Panc1 (cell line): ENCODE results near the gene PLGRKT. TPM values are rescaled to one million over a fixed set of nuclear protein-coding genes. Genes with fewer than 3 reads are reported as not detected.

Experiments
- ATAC-seq: fragments of 200-7000 bp; cut with Tn5 transposase; 2 replicates; pipeline ENCODE4 v1.9.1; 2020; ENCODE audit warnings: mild to moderate bottlenecking, moderate library complexity
- BruUV-seq: library from RNA; stranded (reverse); fragments of 400-500 nt; replicated peaks from 2 replicates; lab custom pipeline; 2021; lab: Mats Ljungman, UMichigan
- CTCF ChIA-PET: fragments of 300-600 bp; sonication (Branson Sonifier 250); formaldehyde crosslinking; loops from one replicate; lab custom pipeline; 2022; ENCODE audit warnings: antibody characterized with exemption; lab: Charles Lee
- POLR2A ChIA-PET: fragments of 300-600 bp; sonication (Branson Sonifier 250); formaldehyde crosslinking; loops from one replicate; lab custom pipeline; 2022; ENCODE audit warnings: antibody characterized with exemption; lab: Charles Lee
- DNase-seq: peaks from one replicate; pipeline ENCODE4 v3.0.0-alpha.2; 2010; ENCODE audit warnings: low read depth, low spot score
- H3K27ac ChIP-seq: 2 replicates; pipeline ENCODE4 v1.5.1; 2011; ENCODE audit warnings: mild to moderate bottlenecking, low read length, inconsistent platforms
- H3K27me3 ChIP-seq: fragments of 200-500 bp; sonication (Bioruptor generic); 2 replicates; pipeline ENCODE4 v1.6.0; 2014; ENCODE audit warnings: low read length, inconsistent platforms; ENCODE audit not compliant: control insufficient read depth, insufficient read depth
- H3K36me3 ChIP-seq: fragments of 200-500 bp; sonication (Bioruptor generic); 2 replicates; pipeline ENCODE4 v1.5.1; 2014; ENCODE audit warnings: inconsistent platforms, mild to moderate bottlenecking, low read length, moderate library complexity; ENCODE audit not compliant: control insufficient read depth, insufficient read depth
- H3K4me1 ChIP-seq: 2 replicates; pipeline ENCODE4 v1.5.1; 2011; ENCODE audit warnings: inconsistent platforms, mild to moderate bottlenecking, low read length, moderate library complexity; ENCODE audit not compliant: control insufficient read depth, insufficient read depth
- H3K4me3 ChIP-seq, 2 experiments: 2 replicates each; pipeline ENCODE4 v1.5.1; 2011 to 2012; ENCODE audit warnings: low read depth in 2 of 2, low read length in 2 of 2, mild to moderate bottlenecking in 2 of 2, inconsistent platforms in 1 of 2, moderate library complexity in 1 of 2
- H3K9me3 ChIP-seq: fragments of 200-500 bp; sonication (Bioruptor generic); 2 replicates; pipeline ENCODE4 v1.5.1; 2014; ENCODE audit warnings: low read depth, mild to moderate bottlenecking, inconsistent platforms, low read length, moderate library complexity; ENCODE audit not compliant: control insufficient read depth, insufficient read depth
- CTCF ChIP-seq: fragments of 450-650 bp; IDR thresholded peaks from 2 replicates; pipeline ENCODE4 v1.5.1; 2017; ENCODE audit warnings: mild to moderate bottlenecking
- POLR2AphosphoS5 ChIP-seq: IDR thresholded peaks from 2 replicates; pipeline ENCODE4 v1.6.1; 2012; ENCODE audit warnings: mild to moderate bottlenecking, low read depth, low read length, moderate library complexity
- REST ChIP-seq, 2 experiments: IDR thresholded peaks; 2 replicates each; pipeline ENCODE4 v1.6.1; 2011 to 2012; ENCODE audit warnings: low read depth in 2 of 2, control low read depth in 1 of 2, low read length in 1 of 2, mild to moderate bottlenecking in 1 of 2, moderate library complexity in 1 of 2; ENCODE audit not compliant: insufficient read depth in 1 of 2
- SIN3A ChIP-seq: IDR thresholded peaks from 2 replicates; pipeline ENCODE4 v1.6.1; 2012; ENCODE audit warnings: low read depth, mild to moderate bottlenecking, low read length, moderate library complexity, borderline replicate concordance; ENCODE audit not compliant: insufficient read depth
- TCF7L2 ChIP-seq: IDR thresholded peaks from 2 replicates; pipeline ENCODE4 v1.6.1; 2011; ENCODE audit warnings: mild to moderate bottlenecking, low read depth, low read length, inconsistent platforms
- in situ Hi-C: cut with HindIII; loops from 2 replicates; pipeline ENCODE4 v1.10.0; 2016; ENCODE audit warnings: low sequenced_read_pairs, low pct_unique_long_range_greater_than_20kb
- intact Hi-C: fragments of 100-400 bp; cut with micrococcal nuclease; formaldehyde crosslinking; loops from one replicate; pipeline ENCODE4 v1.10.0; 2022; ENCODE audit not compliant: unreplicated experiment
- total RNA-seq: library from RNA; stranded (reverse); gene quantifications from one replicate; pipeline ENCODE4 v1.2.1, GENCODE V29; 2021; ENCODE audit not compliant: unreplicated experiment

PLGRKT gene
- total RNA-seq, 1 experiment from 2014 or later = 9.3 TPM

- no peaks in the 10 kb centered on the region for H3K4me1 ChIP-seq
- intact Hi-C loops = no loop called here
- ATAC-seq (no peak), DNase-seq (no peak)
- H3K4me3 ChIP-seq = no peak overlapping the region
- H3K36me3 ChIP-seq = no peaks in the 10 kb centered on the region
- H3K27me3 ChIP-seq = no peaks in the 10 kb centered on the region
- no peak overlapping the region for H3K27ac ChIP-seq
- H3K9me3 ChIP-seq = no peaks in the 10 kb centered on the region
- in situ Hi-C loops = no loop called here
- BruUV-seq = no TSS peak
- POLR2A ChIA-PET = no interaction called here
- CTCF ChIA-PET = no interaction called here
- no peak for TF ChIP-seq REST (IDR thresholded peaks at IDR 0.05; ENCODE audit: insufficient read depth in 1 of 2, low read depth in 2 of 2, low read length in 1 of 2)
- no peak for TF ChIP-seq SIN3A
- TF ChIP-seq TCF7L2 = no peak
- no peak for TF ChIP-seq POLR2AphosphoS5
Measured at GRCh38 chr9:5470122-5470521, 32.4 kb upstream of the PLGRKT start.

- ChIA-PET CTCF (no interaction called here), POLR2A (no interaction called here)
- H3K9me3 ChIP-seq = no peaks in the 10 kb centered on the region
- in situ Hi-C loops = no loop called here
- no peaks in the 10 kb centered on the region for H3K36me3 ChIP-seq
- H3K4me3 ChIP-seq = no peak overlapping the region
- intact Hi-C loops = no loop called here
- no peaks in the 10 kb centered on the region for H3K4me1 ChIP-seq
- no peak for TF ChIP-seq CTCF
- DNase-seq = no peak
- ATAC-seq = no peak
- H3K27me3 ChIP-seq = no peaks in the 10 kb centered on the region
- H3K27ac ChIP-seq = no peak overlapping the region
- BruUV-seq = no TSS peak
Measured at GRCh38 chr9:5468850-5469249, 31.1 kb upstream of the PLGRKT start.

- POLR2A ChIA-PET = no interaction called here
- TF ChIP-seq CTCF = no peak
- TF ChIP-seq SIN3A = no peak
- no peak for TF ChIP-seq TCF7L2
- no peak for TF ChIP-seq POLR2AphosphoS5
- H3K27me3 ChIP-seq = no peaks in the 10 kb centered on the region
- in situ Hi-C loops (no loop called here), intact Hi-C loops (no loop called here)
- no peaks in the 10 kb centered on the region for H3K9me3 ChIP-seq
- H3K4me3 ChIP-seq = no peak overlapping the region
- H3K36me3 ChIP-seq = no peaks in the 10 kb centered on the region
- ATAC-seq (no peak), DNase-seq (no peak)
- no TSS peak for BruUV-seq
- CTCF ChIA-PET = no interaction called here
- no peaks in the 10 kb centered on the region for H3K4me1 ChIP-seq
- H3K27ac ChIP-seq = no peak overlapping the region
Measured at GRCh38 chr9:5466766-5467165, 29.0 kb upstream of the PLGRKT start.
